ENCODE measurements around the gene SYT3.

SYT3 gene

DNA sequence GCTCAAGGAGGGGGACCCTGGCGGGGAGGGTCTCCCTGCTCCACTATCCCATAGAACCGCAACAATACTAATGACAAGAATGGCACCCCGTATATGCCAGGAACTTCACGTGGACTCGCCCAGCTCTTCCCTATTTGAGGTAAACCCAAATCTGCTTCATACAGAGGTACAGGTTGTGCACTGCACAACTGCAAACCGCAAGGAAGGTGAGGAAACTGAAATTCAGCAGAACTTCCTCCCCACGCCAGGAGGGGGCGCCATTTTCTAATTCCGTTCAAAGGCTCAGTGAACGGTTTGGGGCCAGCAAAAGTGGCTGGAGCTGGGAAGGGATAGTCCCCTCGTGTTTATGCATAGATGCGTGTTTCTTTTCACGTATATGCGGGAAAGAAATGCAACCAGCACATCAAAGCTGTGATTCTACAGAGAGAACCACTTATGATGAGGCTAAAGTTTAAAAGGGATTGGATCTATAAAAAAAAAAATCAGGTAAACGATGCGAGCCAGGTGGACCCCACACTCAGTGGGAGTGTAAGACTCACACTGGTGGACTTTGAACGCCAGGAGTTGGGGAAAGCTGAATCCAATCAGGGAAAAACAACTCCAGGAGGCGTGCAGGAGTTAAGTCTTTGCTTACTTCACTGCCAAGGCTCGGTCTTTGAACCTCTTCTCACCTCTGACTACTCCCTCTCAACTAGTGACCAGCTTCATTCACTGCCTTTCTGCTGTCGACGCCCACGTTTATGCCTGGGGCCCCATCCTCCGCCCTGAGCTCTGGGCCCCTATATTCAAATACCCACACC is 29.8 kb upstream of the SYT3 start (continued):
- TF ChIP-seq, protein P1, sequence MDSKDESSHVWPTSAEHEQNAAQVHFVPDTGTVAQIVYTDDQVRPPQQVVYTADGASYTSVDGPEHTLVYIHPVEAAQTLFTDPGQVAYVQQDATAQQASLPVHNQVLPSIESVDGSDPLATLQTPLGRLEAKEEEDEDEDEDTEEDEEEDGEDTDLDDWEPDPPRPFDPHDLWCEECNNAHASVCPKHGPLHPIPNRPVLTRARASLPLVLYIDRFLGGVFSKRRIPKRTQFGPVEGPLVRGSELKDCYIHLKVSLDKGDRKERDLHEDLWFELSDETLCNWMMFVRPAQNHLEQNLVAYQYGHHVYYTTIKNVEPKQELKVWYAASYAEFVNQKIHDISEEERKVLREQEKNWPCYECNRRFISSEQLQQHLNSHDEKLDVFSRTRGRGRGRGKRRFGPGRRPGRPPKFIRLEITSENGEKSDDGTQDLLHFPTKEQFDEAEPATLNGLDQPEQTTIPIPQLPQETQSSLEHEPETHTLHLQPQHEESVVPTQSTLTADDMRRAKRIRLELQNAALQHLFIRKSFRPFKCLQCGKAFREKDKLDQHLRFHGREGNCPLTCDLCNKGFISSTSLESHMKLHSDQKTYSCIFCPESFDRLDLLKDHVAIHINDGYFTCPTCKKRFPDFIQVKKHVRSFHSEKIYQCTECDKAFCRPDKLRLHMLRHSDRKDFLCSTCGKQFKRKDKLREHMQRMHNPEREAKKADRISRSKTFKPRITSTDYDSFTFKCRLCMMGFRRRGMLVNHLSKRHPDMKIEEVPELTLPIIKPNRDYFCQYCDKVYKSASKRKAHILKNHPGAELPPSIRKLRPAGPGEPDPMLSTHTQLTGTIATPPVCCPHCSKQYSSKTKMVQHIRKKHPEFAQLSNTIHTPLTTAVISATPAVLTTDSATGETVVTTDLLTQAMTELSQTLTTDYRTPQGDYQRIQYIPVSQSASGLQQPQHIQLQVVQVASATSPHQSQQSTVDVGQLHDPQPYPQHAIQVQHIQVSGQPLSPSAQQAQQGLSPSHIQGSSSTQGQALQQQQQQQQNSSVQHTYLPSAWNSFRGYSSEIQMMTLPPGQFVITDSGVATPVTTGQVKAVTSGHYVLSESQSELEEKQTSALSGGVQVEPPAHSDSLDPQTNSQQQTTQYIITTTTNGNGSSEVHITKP (tag by site-specific recombination; IDR thresholded peaks at IDR 0.05) = 0 out of 2 replicates have a peak, but pooled peaks have one; percentile 18
- no peak for TF ChIP-seq ZNF132 (tag by site-specific recombination; IDR thresholded peaks at IDR 0.05; ENCODE audit: borderline replicate concordance)
- TF ChIP-seq ZNF510 (tag by site-specific recombination; IDR thresholded peaks at IDR 0.05; ENCODE audit: insufficient replicate concordance) = no peak
- no peak for TF ChIP-seq ZNF274 (IDR thresholded peaks at IDR 0.05; ENCODE audit: low read length)
- no peak for TF ChIP-seq ZNF274 (tag by site-specific recombination; IDR thresholded peaks at IDR 0.05; ENCODE audit: borderline replicate concordance)
- no peak for TF ChIP-seq YY1 (tag by site-specific recombination; IDR thresholded peaks at IDR 0.05)
- TF ChIP-seq, protein P2, sequence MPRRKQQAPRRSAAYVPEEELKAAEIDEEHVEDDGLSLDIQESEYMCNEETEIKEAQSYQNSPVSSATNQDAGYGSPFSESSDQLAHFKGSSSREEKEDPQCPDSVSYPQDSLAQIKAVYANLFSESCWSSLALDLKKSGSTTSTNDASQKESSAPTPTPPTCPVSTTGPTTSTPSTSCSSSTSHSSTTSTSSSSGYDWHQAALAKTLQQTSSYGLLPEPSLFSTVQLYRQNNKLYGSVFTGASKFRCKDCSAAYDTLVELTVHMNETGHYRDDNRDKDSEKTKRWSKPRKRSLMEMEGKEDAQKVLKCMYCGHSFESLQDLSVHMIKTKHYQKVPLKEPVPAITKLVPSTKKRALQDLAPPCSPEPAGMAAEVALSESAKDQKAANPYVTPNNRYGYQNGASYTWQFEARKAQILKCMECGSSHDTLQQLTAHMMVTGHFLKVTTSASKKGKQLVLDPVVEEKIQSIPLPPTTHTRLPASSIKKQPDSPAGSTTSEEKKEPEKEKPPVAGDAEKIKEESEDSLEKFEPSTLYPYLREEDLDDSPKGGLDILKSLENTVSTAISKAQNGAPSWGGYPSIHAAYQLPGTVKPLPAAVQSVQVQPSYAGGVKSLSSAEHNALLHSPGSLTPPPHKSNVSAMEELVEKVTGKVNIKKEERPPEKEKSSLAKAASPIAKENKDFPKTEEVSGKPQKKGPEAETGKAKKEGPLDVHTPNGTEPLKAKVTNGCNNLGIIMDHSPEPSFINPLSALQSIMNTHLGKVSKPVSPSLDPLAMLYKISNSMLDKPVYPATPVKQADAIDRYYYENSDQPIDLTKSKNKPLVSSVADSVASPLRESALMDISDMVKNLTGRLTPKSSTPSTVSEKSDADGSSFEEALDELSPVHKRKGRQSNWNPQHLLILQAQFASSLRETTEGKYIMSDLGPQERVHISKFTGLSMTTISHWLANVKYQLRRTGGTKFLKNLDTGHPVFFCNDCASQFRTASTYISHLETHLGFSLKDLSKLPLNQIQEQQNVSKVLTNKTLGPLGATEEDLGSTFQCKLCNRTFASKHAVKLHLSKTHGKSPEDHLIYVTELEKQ (tag by site-specific recombination; IDR thresholded peaks at IDR 0.05; ENCODE audit: borderline replicate concordance) = no peak
- no peak for TF ChIP-seq ZSCAN23 (tag by site-specific recombination; IDR thresholded peaks at IDR 0.05)
- TF ChIP-seq ZNF521 (tag by site-specific recombination; IDR thresholded peaks at IDR 0.05) = no peak
- TF ChIP-seq ZNF596 (tag by site-specific recombination; IDR thresholded peaks at IDR 0.05) = no peak
- TF ChIP-seq GLIS1 (tag by site-specific recombination; IDR thresholded peaks at IDR 0.05) = no peak
- no peak for TF ChIP-seq ZNF211 (tag by site-specific recombination; IDR thresholded peaks at IDR 0.05; ENCODE audit: low read depth)
- TF ChIP-seq ZBTB48 (tag by site-specific recombination; IDR thresholded peaks at IDR 0.05) = no peak
- no peak for TF ChIP-seq ZBTB1 (tag by site-specific recombination; IDR thresholded peaks at IDR 0.05)
- no peak for TF ChIP-seq TCF7L2 (IDR thresholded peaks at IDR 0.05; ENCODE audit: borderline replicate concordance, low read depth, low read length)
- TF ChIP-seq, protein P3, sequence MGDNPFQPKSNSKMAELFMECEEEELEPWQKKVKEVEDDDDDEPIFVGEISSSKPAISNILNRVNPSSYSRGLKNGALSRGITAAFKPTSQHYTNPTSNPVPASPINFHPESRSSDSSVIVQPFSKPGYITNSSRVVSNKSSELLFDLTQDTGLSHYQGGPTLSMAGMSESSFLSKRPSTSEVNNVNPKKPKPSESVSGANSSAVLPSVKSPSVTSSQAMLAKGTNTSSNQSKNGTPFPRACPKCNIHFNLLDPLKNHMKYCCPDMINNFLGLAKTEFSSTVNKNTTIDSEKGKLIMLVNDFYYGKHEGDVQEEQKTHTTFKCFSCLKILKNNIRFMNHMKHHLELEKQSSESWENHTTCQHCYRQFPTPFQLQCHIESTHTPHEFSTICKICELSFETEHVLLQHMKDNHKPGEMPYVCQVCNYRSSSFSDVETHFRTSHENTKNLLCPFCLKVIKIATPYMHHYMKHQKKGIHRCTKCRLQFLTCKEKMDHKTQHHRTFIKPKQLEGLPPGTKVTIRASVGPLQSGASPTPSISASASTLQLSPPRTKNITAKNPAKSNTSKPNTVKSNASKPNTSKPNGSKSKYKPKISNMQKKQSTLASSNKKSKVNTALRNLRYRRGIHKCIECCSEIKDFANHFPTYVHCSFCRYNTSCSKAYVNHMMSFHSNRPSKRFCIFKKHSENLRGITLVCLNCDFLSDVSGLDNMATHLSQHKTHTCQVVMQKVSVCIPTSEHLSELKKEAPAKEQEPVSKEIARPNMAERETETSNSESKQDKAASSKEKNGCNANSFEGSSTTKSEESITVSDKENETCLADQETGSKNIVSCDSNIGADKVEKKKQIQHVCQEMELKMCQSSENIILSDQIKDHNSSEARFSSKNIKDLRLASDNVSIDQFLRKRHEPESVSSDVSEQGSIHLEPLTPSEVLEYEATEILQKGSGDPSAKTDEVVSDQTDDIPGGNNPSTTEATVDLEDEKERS (tag by site-specific recombination; IDR thresholded peaks at IDR 0.05) = 0 out of 2 replicates have a peak, but pooled peaks have one; percentile 74
- TF ChIP-seq PRDM1 (tag by site-specific recombination; IDR thresholded peaks at IDR 0.05) = no peak
- TF ChIP-seq ZNF585B (tag by site-specific recombination; IDR thresholded peaks at IDR 0.05) = no peak
- TF ChIP-seq, protein P4, sequence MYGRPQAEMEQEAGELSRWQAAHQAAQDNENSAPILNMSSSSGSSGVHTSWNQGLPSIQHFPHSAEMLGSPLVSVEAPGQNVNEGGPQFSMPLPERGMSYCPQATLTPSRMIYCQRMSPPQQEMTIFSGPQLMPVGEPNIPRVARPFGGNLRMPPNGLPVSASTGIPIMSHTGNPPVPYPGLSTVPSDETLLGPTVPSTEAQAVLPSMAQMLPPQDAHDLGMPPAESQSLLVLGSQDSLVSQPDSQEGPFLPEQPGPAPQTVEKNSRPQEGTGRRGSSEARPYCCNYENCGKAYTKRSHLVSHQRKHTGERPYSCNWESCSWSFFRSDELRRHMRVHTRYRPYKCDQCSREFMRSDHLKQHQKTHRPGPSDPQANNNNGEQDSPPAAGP (tag by site-specific recombination; IDR thresholded peaks at IDR 0.05) = no peak
- no peak for TF ChIP-seq ZNF239 (tag by site-specific recombination; IDR thresholded peaks at IDR 0.05)
- TF ChIP-seq, protein P5, sequence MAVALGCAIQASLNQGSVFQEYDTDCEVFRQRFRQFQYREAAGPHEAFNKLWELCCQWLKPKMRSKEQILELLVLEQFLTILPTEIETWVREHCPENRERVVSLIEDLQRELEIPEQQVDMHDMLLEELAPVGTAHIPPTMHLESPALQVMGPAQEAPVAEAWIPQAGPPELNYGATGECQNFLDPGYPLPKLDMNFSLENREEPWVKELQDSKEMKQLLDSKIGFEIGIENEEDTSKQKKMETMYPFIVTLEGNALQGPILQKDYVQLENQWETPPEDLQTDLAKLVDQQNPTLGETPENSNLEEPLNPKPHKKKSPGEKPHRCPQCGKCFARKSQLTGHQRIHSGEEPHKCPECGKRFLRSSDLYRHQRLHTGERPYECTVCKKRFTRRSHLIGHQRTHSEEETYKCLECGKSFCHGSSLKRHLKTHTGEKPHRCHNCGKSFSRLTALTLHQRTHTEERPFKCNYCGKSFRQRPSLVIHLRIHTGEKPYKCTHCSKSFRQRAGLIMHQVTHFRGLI (tag by site-specific recombination; IDR thresholded peaks at IDR 0.05) = no peak
- TF ChIP-seq ZNF146 (tag by site-specific recombination; IDR thresholded peaks at IDR 0.05) = no peak
- no peak for TF ChIP-seq ZNF548 (tag by site-specific recombination; IDR thresholded peaks at IDR 0.05)
- no peak for TF ChIP-seq ZNF23 (tag by site-specific recombination; IDR thresholded peaks at IDR 0.05; ENCODE audit: borderline replicate concordance)
- TF ChIP-seq ZNF792 (tag by site-specific recombination; IDR thresholded peaks at IDR 0.05) = no peak
- TF ChIP-seq, protein P6, sequence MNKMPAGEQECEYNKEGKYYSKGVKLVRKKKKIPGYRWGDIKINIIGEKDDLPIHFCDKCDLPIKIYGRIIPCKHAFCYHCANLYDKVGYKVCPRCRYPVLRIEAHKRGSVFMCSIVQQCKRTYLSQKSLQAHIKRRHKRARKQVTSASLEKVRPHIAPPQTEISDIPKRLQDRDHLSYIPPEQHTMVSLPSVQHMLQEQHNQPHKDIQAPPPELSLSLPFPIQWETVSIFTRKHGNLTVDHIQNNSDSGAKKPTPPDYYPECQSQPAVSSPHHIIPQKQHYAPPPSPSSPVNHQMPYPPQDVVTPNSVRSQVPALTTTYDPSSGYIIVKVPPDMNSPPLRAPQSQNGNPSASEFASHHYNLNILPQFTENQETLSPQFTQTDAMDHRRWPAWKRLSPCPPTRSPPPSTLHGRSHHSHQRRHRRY (tag by site-specific recombination; IDR thresholded peaks at IDR 0.05) = no peak

All from HEK293 (cell line).